Measurements from ENCODE around the gene LRRTM3. TPM values are rescaled to one million over a fixed set of nuclear protein-coding genes. Genes with fewer than 3 reads are reported as not detected.

Gene LRRTM3
- total RNA-seq, 3 donors from 2014 or later: not detected

GRCh38 chr10:66931949-66932343, 6.1 kb downstream of the LRRTM3 start:
- H3K4me3 ChIP-seq: no peak overlapping the region
- no peak overlapping the region for H3K27ac ChIP-seq
- H3K4me1 ChIP-seq: no peaks in the 10 kb centered on the region
- peaks cover 0 to 36% of the 10 kb centered on the region in 2 donors for H3K27me3 ChIP-seq
- no peak for DNase-seq (ENCODE audit: low spot score in 2 of 2)
- H3K36me3 ChIP-seq: no peaks in the 10 kb centered on the region
- no peak for TF ChIP-seq POLR2A (IDR thresholded peaks at IDR 0.05)
- TF ChIP-seq POLR2AphosphoS5 (IDR thresholded peaks at IDR 0.05): no peak
- TF ChIP-seq CTCF (IDR thresholded peaks at IDR 0.05): no peak
- intact Hi-C loops (cut with DNase I; ENCODE audit: low total_unique reads): no loop called here
- H3K9me3 ChIP-seq: no peaks in the 10 kb centered on the region

- TF ChIP-seq POLR2A (IDR thresholded peaks at IDR 0.05) (no peak), POLR2AphosphoS5 (IDR thresholded peaks at IDR 0.05) (no peak), CTCF (IDR thresholded peaks at IDR 0.05) (no peak)
- no peaks in the 10 kb centered on the region for H3K36me3 ChIP-seq
- no peak for DNase-seq (ENCODE audit: low spot score in 2 of 2)
- H3K4me1 ChIP-seq: no peaks in the 10 kb centered on the region
- no peak overlapping the region for H3K4me3 ChIP-seq
- intact Hi-C loops (cut with DNase I; ENCODE audit: low total_unique reads): no loop called here
- H3K27me3 ChIP-seq: peaks cover 0 to 8% of the 10 kb centered on the region in 2 donors
- no peak overlapping the region for H3K27ac ChIP-seq
- H3K9me3 ChIP-seq: no peaks in the 10 kb centered on the region
Measured at GRCh38 chr10:66934711-66935110, 8.9 kb downstream of the LRRTM3 start.

GRCh38 chr10:66940965-66941364, 15.1 kb downstream of the LRRTM3 start:
- H3K9me3 ChIP-seq: no peaks in the 10 kb centered on the region

GRCh38 chr10:66941491-66941890, 15.7 kb downstream of the LRRTM3 start:
- intact Hi-C loops (cut with DNase I; ENCODE audit: low total_unique reads): no loop called here
- no peaks in the 10 kb centered on the region for H3K27me3 ChIP-seq
- TF ChIP-seq POLR2AphosphoS5 (IDR thresholded peaks at IDR 0.05) (no peak), POLR2A (IDR thresholded peaks at IDR 0.05) (no peak), CTCF (IDR thresholded peaks at IDR 0.05) (no peak)
- H3K27ac ChIP-seq: no peak overlapping the region
- DNase-seq (ENCODE audit: low spot score in 2 of 2): no peak
- no peaks in the 10 kb centered on the region for H3K9me3 ChIP-seq
- no peaks in the 10 kb centered on the region for H3K36me3 ChIP-seq
- H3K4me1 ChIP-seq: no peaks in the 10 kb centered on the region
- no peak overlapping the region for H3K4me3 ChIP-seq

More at GRCh38 chr10:66940965-66941364, 15.1 kb downstream of the LRRTM3 start:
- no peak for DNase-seq (ENCODE audit: low spot score in 2 of 2)
- TF ChIP-seq POLR2AphosphoS5 (IDR thresholded peaks at IDR 0.05): no peak
- TF ChIP-seq CTCF (IDR thresholded peaks at IDR 0.05): no peak
- no peak for TF ChIP-seq POLR2A (IDR thresholded peaks at IDR 0.05)
- Histone ChIP-seq H3K27ac (no peak overlapping the region), H3K4me1 (no peaks in the 10 kb centered on the region), H3K4me3 (no peak overlapping the region), H3K36me3 (no peaks in the 10 kb centered on the region), H3K27me3 (no peaks in the 10 kb centered on the region)
- intact Hi-C loops (cut with DNase I; ENCODE audit: low total_unique reads): no loop called here

- H3K27ac ChIP-seq: no peak overlapping the region
- H3K27me3 ChIP-seq: no peaks in the 10 kb centered on the region
- no peaks in the 10 kb centered on the region for H3K9me3 ChIP-seq
- H3K4me1 ChIP-seq: no peaks in the 10 kb centered on the region
- DNase-seq (ENCODE audit: low spot score in 2 of 2): no peak
- H3K36me3 ChIP-seq: no peaks in the 10 kb centered on the region
- H3K4me3 ChIP-seq: no peak overlapping the region
- TF ChIP-seq POLR2AphosphoS5 (IDR thresholded peaks at IDR 0.05) (no peak), CTCF (IDR thresholded peaks at IDR 0.05) (no peak), POLR2A (IDR thresholded peaks at IDR 0.05) (no peak)
- intact Hi-C loops (cut with DNase I; ENCODE audit: low total_unique reads): no loop called here
Measured at GRCh38 chr10:66942407-66942806, 16.6 kb downstream of the LRRTM3 start.
